CD8-positive, alpha-beta memory T cell (primary cell): ENCODE results near the gene ZBED4. TPM values are rescaled to one million over a fixed set of nuclear protein-coding genes. Genes with fewer than 3 reads are reported as not detected.

ENCODE experiments used
- CTCF ChIA-PET: fragments of 350-600 bp; sonication (Branson Sonifier 250); formaldehyde crosslinking; loops from one replicate; lab custom pipeline; 2021; ENCODE audit warnings: antibody characterized with exemption; lab: Charles Lee
- POLR2A ChIA-PET: fragments of 350-600 bp; sonication (Branson Sonifier 250); formaldehyde crosslinking; loops from one replicate; lab custom pipeline; 2021; ENCODE audit warnings: antibody characterized with exemption; lab: Charles Lee
- DNase-seq, 5 donors: peaks; one replicate each; pipeline versions ENCODE4 v3.0.0 to v3.0.0-alpha.2; 2020 to 2022; ENCODE audit warnings: mixed read lengths in 1 of 5
- H3K27ac ChIP-seq: one replicate; pipeline ENCODE4 v1.7.0; 2013; ENCODE audit warnings: low read depth, mild to moderate bottlenecking, low read length, moderate library complexity
- H3K27me3 ChIP-seq: 2 replicates; pipeline ENCODE4 v1.7.0; 2013; ENCODE audit warnings: low read length, mild to moderate bottlenecking; ENCODE audit not compliant: insufficient read depth, poor library complexity, severe bottlenecking
- H3K36me3 ChIP-seq: 2 replicates; pipeline ENCODE4 v1.7.0; 2013; ENCODE audit warnings: mild to moderate bottlenecking, low read length, moderate library complexity; ENCODE audit not compliant: insufficient read depth
- H3K4me1 ChIP-seq: 2 replicates; pipeline ENCODE4 v1.7.0; 2013; ENCODE audit warnings: mild to moderate bottlenecking, low read length, moderate library complexity; ENCODE audit not compliant: insufficient read depth
- H3K4me3 ChIP-seq: 2 replicates; pipeline ENCODE4 v1.7.0; 2013; ENCODE audit warnings: mild to moderate bottlenecking, low read length
- H3K9me3 ChIP-seq: 2 replicates; pipeline ENCODE4 v1.7.0; 2013; ENCODE audit warnings: mild to moderate bottlenecking, low read length
- H3K27ac Mint-ChIP-seq, 8 donors: one replicate each; pipeline ENCODE4 v1.8.0; 2020 to 2021; ENCODE audit warnings: mixed read lengths in 8 of 8, mild to moderate bottlenecking in 6 of 8, inconsistent platforms in 3 of 8, moderate library complexity in 3 of 8
- H3K27me3 Mint-ChIP-seq, 2 donors: one replicate each; pipeline ENCODE4 v1.8.0; 2020 to 2021; ENCODE audit warnings: mixed read lengths in 2 of 2, mild to moderate bottlenecking in 1 of 2, moderate library complexity in 1 of 2
- H3K36me3 Mint-ChIP-seq, 3 donors: one replicate each; pipeline ENCODE4 v1.8.0; 2020 to 2021; ENCODE audit warnings: mixed read lengths in 3 of 3, inconsistent platforms in 1 of 3, mild to moderate bottlenecking in 1 of 3
- H3K4me1 Mint-ChIP-seq, 3 donors: one replicate each; pipeline ENCODE4 v1.8.0; 2020 to 2021; ENCODE audit warnings: mixed read lengths in 3 of 3, inconsistent platforms in 1 of 3, mild to moderate bottlenecking in 1 of 3
- H3K4me3 Mint-ChIP-seq, 7 donors: one replicate each; pipeline ENCODE4 v1.8.0; 2020 to 2021; ENCODE audit warnings: mixed read lengths in 7 of 7, mild to moderate bottlenecking in 6 of 7, moderate library complexity in 4 of 7, inconsistent platforms in 2 of 7
- H3K9me3 Mint-ChIP-seq, 5 donors: one replicate each; pipeline ENCODE4 v1.8.0; 2020 to 2022; ENCODE audit warnings: mixed read lengths in 5 of 5, mild to moderate bottlenecking in 3 of 5, moderate library complexity in 2 of 5, inconsistent platforms in 1 of 5
- polyA plus RNA-seq: library from polyadenylated mRNA; unstranded; fragments of 300-500 nt; fragmentation: Illumina TruSeq; gene quantifications from one replicate; pipeline ENCODE4 v1.2.3, GENCODE V29; 2021
- total RNA-seq, 2 experiments: library from RNA; stranded (reverse); gene quantifications; one replicate each; pipeline ENCODE4 v1.2.3, GENCODE V29; 2021

The ZBED4 gene
- total and polyA plus RNA-seq, 3 experiments from 2014 or later: 11.1 to 24.3 (median 24.2) TPM

DNA sequence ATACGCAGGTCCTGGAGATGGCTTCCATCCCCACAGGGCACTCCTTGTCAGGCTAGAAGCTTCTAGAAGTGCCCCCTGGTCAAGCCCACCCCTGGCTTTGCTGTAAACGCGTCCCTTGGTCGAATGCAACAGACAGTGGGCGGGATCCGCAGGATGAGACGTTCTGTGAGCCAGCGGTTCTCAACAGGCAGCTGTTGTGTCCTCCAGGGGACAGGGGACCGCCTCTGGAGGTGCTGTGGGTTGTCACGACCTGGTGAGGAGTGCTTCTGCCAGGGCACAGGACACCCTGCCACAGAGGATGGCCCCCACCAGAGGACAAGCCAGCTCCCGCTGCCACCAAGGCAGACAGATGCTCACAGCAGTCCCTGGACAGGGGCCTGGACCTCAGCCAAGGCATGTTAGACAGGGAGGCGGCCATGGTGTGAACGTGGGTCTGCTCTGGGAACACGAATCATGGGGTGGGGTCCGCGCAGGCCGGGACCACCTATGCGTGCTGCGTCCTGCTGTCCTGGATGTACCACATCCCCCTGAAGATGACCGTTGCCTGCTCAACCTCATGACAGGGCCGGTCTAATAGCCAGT, 76.4 kb downstream of the ZBED4 start:
- Mint-ChIP-seq H3K4me3 (peak overlapping the region in 2 of 7 donors; percentile 19 to 54), H3K9me3 (no peaks in the 10 kb centered on the region), H3K27me3 (no peaks in the 10 kb centered on the region), H3K36me3 (peaks cover 0 to 2% (median 0%) of the 10 kb centered on the region in 3 donors), H3K27ac (peak overlapping the region in 2 of 8 donors; percentile 52 to 68), H3K4me1 (peaks cover 27 to 47% (median 33%) of the 10 kb centered on the region in 3 donors)
- CTCF ChIA-PET: interaction anchor here (0.6 to 3.1 kb wide), 11 partner anchors 8 to 219 kb away, joined by 3 to 40 read pairs (median 4); no protein-coding TSS in a partner anchor
- H3K27ac ChIP-seq: no peak overlapping the region
- H3K27me3 ChIP-seq: no peaks in the 10 kb centered on the region
- peaks cover 40% of the 10 kb centered on the region for H3K4me1 ChIP-seq
- POLR2A ChIA-PET: interaction anchor here (1.3 kb wide), 1 partner anchor 30 kb away, joined by 4 read pairs; the partner anchor contains the start of gene PIM3
- H3K4me3 ChIP-seq: no peak overlapping the region
- H3K36me3 ChIP-seq: no peaks in the 10 kb centered on the region
- no peaks in the 10 kb centered on the region for H3K9me3 ChIP-seq
- no peak for DNase-seq

DNA sequence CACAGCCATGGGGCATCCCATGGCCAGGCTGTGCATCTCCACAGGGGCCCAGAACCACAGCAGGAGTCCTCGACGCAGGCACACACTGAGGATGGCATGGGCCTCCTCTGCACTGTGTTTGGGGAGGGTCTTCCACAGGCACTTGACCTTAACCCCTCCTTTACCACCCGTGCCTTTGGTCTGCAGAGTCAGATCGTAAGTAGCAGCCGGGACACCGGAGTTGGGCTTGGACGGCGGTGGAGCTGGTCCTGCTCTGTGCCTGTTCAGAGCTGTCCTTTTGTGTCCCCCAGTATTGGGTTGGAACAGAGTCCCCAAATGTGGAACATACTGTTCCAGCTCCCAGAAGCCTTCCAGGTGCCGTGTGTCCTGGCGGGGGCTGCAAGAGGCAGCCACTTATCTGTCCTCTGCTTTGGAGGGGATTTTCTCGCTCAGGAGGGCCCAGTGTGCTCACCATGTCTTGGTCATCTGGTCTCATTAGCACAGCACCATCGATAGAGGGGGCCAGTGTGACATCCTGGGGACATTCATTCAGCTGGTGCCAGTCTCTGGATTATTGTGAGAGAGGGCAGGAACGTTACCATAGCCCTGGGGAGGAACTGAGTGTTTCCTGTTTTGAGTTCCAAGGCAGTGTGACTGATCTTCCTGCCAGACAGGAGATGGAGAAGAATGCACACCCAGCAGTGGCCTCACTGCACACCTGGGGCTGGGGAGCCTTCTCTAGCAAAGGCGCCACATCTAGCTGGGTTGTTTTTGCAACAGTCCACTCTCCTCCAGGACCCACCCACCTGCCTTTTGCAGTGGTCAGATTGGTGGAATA, 77.2 kb downstream of the ZBED4 start:
- no peaks in the 10 kb centered on the region for H3K9me3 Mint-ChIP-seq
- peak overlapping the region; percentile 29 to 88 (median 70) for H3K27ac Mint-ChIP-seq
- ChIA-PET CTCF (interaction anchor here (0.5 to 3.1 kb wide), 12 partner anchors 9 to 218 kb away, joined by 3 to 40 read pairs (median 4); no protein-coding TSS in a partner anchor), POLR2A (interaction anchor here (1.3 kb wide), 1 partner anchor 30 kb away, joined by 4 read pairs; the partner anchor contains the start of gene PIM3)
- Histone ChIP-seq H3K27me3 (no peaks in the 10 kb centered on the region), H3K4me1 (peaks cover 33% of the 10 kb centered on the region), H3K36me3 (no peaks in the 10 kb centered on the region), H3K9me3 (no peaks in the 10 kb centered on the region), H3K27ac (no peak overlapping the region), H3K4me3 (no peak overlapping the region)
- no peaks in the 10 kb centered on the region for H3K36me3 Mint-ChIP-seq
- peak overlapping the region in 4 of 7 donors; percentile 3 to 43 (median 10) for H3K4me3 Mint-ChIP-seq
- peaks cover 20 to 40% (median 25%) of the 10 kb centered on the region in 3 donors for H3K4me1 Mint-ChIP-seq
- H3K27me3 Mint-ChIP-seq: no peaks in the 10 kb centered on the region
- DNase-seq: peak in 1 of 5 donors; percentile 29

DNA sequence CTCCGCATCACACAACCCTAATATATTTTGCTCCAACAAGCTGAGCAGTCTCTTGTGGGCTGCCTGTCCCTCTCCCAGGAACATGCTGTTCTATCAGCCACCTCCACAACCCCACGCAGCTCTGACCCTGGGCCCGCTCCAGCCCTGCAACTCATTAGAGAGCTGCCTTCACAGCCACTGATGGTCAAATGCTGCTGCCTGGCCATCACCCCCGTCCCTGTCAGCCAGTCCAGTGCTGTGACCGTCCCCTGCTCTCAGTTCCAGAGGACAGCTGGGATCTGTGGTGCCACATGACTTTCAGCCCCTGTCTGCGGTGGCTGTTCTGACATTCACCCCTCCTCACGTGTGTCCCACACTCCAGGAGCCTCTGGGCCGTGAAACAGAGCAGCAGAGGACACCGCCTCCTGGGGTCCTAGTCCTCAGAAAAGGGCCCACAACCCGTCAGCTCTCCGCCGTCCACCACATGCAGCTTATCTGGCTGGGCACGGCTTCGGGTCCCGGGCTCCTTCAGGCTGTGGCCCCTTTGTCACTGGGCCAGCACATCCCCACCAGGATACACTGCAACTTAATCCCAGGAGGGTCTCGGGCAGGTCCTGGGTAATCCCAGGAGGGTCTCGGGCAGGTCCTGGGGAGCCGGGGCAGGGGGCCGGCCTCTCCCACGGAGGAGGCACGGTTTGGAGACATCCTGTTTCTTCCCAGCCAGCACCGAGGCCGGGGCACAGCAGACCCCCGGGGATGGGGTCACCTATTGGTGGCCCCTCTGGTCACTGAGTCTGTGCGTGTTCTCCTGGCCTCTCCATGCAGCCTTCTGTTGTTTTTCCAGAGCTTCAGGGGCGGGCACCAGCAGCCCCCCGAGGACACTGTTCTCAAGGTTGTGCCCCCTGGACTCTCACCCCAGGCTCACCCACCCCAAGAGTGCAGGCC, 79.9 kb downstream of the ZBED4 start:
- Mint-ChIP-seq H3K27ac (peak overlapping the region; percentile 9 to 94 (median 90)), H3K36me3 (no peaks in the 10 kb centered on the region), H3K4me3 (peak overlapping the region in 5 of 7 donors; percentile 11 to 66 (median 40)), H3K9me3 (no peaks in the 10 kb centered on the region), H3K4me1 (peaks cover 13 to 37% (median 18%) of the 10 kb centered on the region in 3 donors), H3K27me3 (no peaks in the 10 kb centered on the region)
- POLR2A ChIA-PET: no interaction called here
- Histone ChIP-seq H3K9me3 (no peaks in the 10 kb centered on the region), H3K36me3 (no peaks in the 10 kb centered on the region), H3K4me3 (no peak overlapping the region), H3K4me1 (peaks cover 38% of the 10 kb centered on the region), H3K27me3 (no peaks in the 10 kb centered on the region), H3K27ac (no peak overlapping the region)
- DNase-seq: no peak
- CTCF ChIA-PET: interaction anchor here (0.8 to 2.1 kb wide), 5 partner anchors 10 to 97 kb away, joined by 3 to 12 read pairs (median 3); no protein-coding TSS in a partner anchor

DNA sequence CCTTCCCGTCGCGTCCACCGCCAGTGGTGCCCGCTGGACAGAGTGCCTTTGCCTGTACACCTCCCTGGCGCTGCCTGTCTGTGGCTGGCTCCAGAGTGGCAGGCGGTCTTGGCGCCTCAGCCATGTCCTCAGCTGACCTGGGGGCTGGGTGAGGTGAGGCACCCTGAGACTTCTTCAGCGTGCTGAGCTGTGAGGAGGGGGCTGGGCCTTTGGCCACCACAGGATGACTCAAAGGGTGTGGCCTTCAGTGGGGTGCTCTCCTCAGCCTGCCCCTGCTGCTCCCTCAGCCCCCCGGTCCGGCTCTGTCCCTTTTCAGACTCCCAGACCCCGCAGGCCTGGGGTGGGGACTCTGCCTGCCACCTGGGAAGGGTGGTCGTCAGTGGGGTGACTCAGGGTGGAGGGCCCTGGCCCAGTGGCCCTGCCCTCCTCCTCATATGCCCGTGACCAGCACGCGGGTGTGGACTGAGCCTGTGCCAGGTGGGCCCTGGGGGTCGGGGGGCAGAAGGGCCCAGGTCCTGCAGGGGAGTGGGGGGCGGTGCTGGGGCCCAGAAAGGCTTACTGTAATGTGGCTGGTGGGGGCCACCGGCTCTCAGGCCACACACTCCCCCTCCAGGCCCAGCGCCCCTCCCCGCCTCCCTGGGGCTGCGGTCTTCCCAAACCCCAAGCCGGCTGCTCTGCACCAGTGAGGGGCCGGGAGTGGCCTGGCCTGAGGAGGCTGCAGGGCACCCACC, 80.7 kb downstream of the ZBED4 start:
- peak in 4 of 5 donors; percentile 33 to 73 (median 38) for DNase-seq
- Mint-ChIP-seq H3K27ac (peak overlapping the region in 5 of 8 donors; percentile 46 to 94 (median 61)), H3K27me3 (no peaks in the 10 kb centered on the region), H3K9me3 (no peaks in the 10 kb centered on the region), H3K4me1 (peaks cover 13 to 37% (median 18%) of the 10 kb centered on the region in 3 donors), H3K4me3 (peak overlapping the region in 3 of 7 donors; percentile 15 to 63 (median 58)), H3K36me3 (no peaks in the 10 kb centered on the region)
- no peaks in the 10 kb centered on the region for H3K27me3 ChIP-seq
- H3K27ac ChIP-seq: peak overlapping the region; percentile 64
- ChIA-PET CTCF (interaction anchor here (1.7 to 2.1 kb wide), 2 partner anchors 59 to 96 kb away, joined by 6 to 12 read pairs; no protein-coding TSS in a partner anchor), POLR2A (no interaction called here)
- H3K36me3 ChIP-seq: no peaks in the 10 kb centered on the region
- peaks cover 38% of the 10 kb centered on the region for H3K4me1 ChIP-seq
- H3K9me3 ChIP-seq: no peaks in the 10 kb centered on the region
- H3K4me3 ChIP-seq: no peak overlapping the region

DNA sequence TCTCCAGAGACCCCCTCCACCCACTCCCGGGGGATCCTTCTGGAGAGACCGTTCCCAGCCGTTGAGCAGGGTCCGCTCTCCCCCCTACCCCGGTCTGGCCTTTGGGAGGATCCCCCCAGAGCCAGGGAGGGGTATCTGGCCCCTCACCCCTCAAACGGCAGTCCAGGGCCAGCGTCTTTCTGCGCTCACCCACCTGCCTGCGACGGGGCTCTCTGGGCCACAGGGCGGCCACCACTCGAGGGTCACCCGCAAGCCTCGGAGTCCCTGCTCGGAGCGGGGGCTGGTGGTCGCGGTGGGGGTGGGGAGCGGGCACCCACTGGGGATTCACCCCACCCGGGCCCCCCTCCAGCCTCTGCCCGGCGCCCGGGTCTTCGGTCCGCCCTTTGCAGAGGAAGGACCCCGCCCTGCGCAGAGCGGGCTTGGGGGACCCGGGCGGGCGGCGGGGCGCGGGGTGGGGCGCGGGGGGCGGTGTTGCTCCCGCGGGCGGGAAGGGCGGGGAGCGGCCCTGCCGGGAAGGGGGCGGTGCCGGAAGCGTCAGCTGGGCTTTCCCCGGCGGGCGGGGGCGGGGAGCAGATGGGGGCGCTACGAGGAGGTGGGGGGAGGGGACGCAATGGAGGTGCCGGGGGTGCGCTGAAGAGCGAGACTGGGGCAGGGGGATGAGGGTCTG, 81.4 kb downstream of the ZBED4 start:
- Histone ChIP-seq H3K9me3 (no peaks in the 10 kb centered on the region), H3K4me3 (no peak overlapping the region), H3K4me1 (peaks cover 33% of the 10 kb centered on the region), H3K36me3 (no peaks in the 10 kb centered on the region), H3K27me3 (no peaks in the 10 kb centered on the region), H3K27ac (peak overlapping the region; percentile 64)
- ChIA-PET POLR2A (no interaction called here), CTCF (interaction anchor here (1.1 kb wide), 1 partner anchor 93 kb away, joined by 3 read pairs; no protein-coding TSS in a partner anchor)
- peak overlapping the region in 3 of 8 donors; percentile 17 to 46 (median 33) for H3K27ac Mint-ChIP-seq
- peak overlapping the region in 3 of 7 donors; percentile 15 to 68 (median 52) for H3K4me3 Mint-ChIP-seq
- no peaks in the 10 kb centered on the region for H3K9me3 Mint-ChIP-seq
- H3K27me3 Mint-ChIP-seq: no peaks in the 10 kb centered on the region
- peaks cover 13 to 35% (median 18%) of the 10 kb centered on the region in 3 donors for H3K4me1 Mint-ChIP-seq
- no peaks in the 10 kb centered on the region for H3K36me3 Mint-ChIP-seq
- DNase-seq: peak; percentile 69 to 87 (median 80)

DNA sequence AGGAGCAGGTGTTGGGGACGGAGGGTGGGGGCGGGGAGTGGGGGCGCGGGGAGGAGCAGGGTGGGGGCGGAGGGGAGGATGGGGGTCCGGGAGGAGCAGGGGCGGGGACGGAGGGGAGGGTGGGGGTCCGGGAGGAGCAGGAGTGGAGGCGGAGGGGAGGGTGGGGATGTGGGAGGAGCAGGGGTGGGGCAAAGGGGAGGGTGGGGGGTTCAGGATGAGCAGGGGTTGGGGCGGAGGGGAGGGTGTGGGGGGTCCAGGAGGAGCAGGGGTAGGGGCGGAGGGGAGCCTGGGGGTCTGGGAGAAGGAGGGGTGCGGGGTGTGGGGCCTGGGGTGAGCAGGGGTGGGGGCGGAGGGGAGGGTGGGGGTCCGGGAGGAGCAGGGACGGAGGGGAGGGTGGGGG, 81.9 kb downstream of the ZBED4 start:
- no peak overlapping the region for H3K27ac ChIP-seq
- no peak for DNase-seq
- H3K4me3 Mint-ChIP-seq: peak overlapping the region in 6 of 7 donors; percentile 53 to 90 (median 62)

More for the DNA sequence above, 81.9 kb downstream of the ZBED4 start:
- H3K27me3 ChIP-seq: no peaks in the 10 kb centered on the region
- Mint-ChIP-seq H3K4me1 (peaks cover 13 to 30% (median 15%) of the 10 kb centered on the region in 3 donors), H3K9me3 (no peaks in the 10 kb centered on the region), H3K27ac (peak overlapping the region in 4 of 8 donors; percentile 54 to 86 (median 70)), H3K36me3 (no peaks in the 10 kb centered on the region), H3K27me3 (no peaks in the 10 kb centered on the region)
- H3K4me3 ChIP-seq: no peak overlapping the region
- H3K4me1 ChIP-seq: peaks cover 27% of the 10 kb centered on the region
- H3K36me3 ChIP-seq: no peaks in the 10 kb centered on the region
- no peaks in the 10 kb centered on the region for H3K9me3 ChIP-seq
- ChIA-PET CTCF (interaction anchor here (0.9 to 1.4 kb wide), 5 partner anchors 9 to 126 kb away, joined by 3 to 5 read pairs (median 4); no protein-coding TSS in a partner anchor), POLR2A (interaction anchor here (1.0 to 1.4 kb wide), 3 partner anchors 25 to 35 kb away, joined by 3 to 8 read pairs (median 8); partner anchors contain the start of gene PIM3)
